Fibroblast of lung (primary cell): ENCODE results near the gene GFY. TPM values are rescaled to one million over a fixed set of nuclear protein-coding genes. Genes with fewer than 3 reads are reported as not detected.

Experiments used
- DNase-seq, 2 donors: peaks; one replicate each; pipeline versions ENCODE4 v3.0.0 to v3.0.0-alpha.2; 2010; ENCODE audit warnings: low read depth in 2 of 2
- H2AFZ ChIP-seq: 2 replicates; pipeline ENCODE4 v1.5.1; 2012; ENCODE audit warnings: low read length, control low read depth, inconsistent platforms
- H3K27ac ChIP-seq: 2 replicates; pipeline ENCODE4 v1.5.1; 2011; ENCODE audit warnings: low read length, control low read depth; ENCODE audit not compliant: insufficient read depth
- H3K27me3 ChIP-seq: 2 replicates; pipeline ENCODE4 v1.5.1; 2011; ENCODE audit warnings: mild to moderate bottlenecking, low read length; ENCODE audit not compliant: control insufficient read depth, insufficient read depth
- H3K36me3 ChIP-seq: 2 replicates; pipeline ENCODE4 v1.5.1; 2011; ENCODE audit warnings: low read length; ENCODE audit not compliant: control insufficient read depth, insufficient read depth
- H3K4me1 ChIP-seq: 2 replicates; pipeline ENCODE4 v1.5.1; 2011; ENCODE audit warnings: low read length; ENCODE audit not compliant: control insufficient read depth, insufficient read depth; ENCODE audit errors: extremely low read depth
- H3K4me2 ChIP-seq: 2 replicates; pipeline ENCODE4 v1.5.1; 2011; ENCODE audit warnings: low read length, control low read depth; ENCODE audit not compliant: insufficient read depth; ENCODE audit errors: extremely low read depth
- H3K4me3 ChIP-seq, 4 experiments: fragments of 200-600 bp in 1 of 4; sonication (generic) in 1 of 4; replicated peaks in 1 of 4; 2 replicates each; pipeline ENCODE4 v1.5.1; 2011 to 2016; ENCODE audit warnings: low read length in 4 of 4, low read depth in 3 of 4, mild to moderate bottlenecking in 3 of 4, control low read depth in 2 of 4, inconsistent platforms in 1 of 4, mixed read lengths in 1 of 4; ENCODE audit not compliant: insufficient read depth in 1 of 4; ENCODE audit errors: control extremely low read depth in 1 of 4
- H3K79me2 ChIP-seq: 2 replicates; pipeline ENCODE4 v1.5.1; 2012; ENCODE audit warnings: mild to moderate bottlenecking, low read length, inconsistent platforms; ENCODE audit not compliant: control insufficient read depth, insufficient read depth
- H3K9ac ChIP-seq: 2 replicates; pipeline ENCODE4 v1.5.1; 2011; ENCODE audit warnings: mild to moderate bottlenecking, low read length, control low read depth; ENCODE audit not compliant: insufficient read depth
- H3K9me3 ChIP-seq: 2 replicates; pipeline ENCODE4 v1.5.1; 2012; ENCODE audit warnings: low read depth, low read length; ENCODE audit not compliant: control insufficient read depth, insufficient read depth
- H4K20me1 ChIP-seq: 2 replicates; pipeline ENCODE4 v1.5.1; 2011; ENCODE audit warnings: low read length; ENCODE audit not compliant: control insufficient read depth, insufficient read depth; ENCODE audit errors: extremely low read depth
- CTCF ChIP-seq, 2 donors: IDR thresholded peaks in 1 of 2; conservative IDR thresholded peaks in 1 of 2; 1 replicate in 1 of 2; 2 replicates in 1 of 2; pipeline ENCODE4 v1.5.1; 2011 to 2012; ENCODE audit warnings: low read length in 2 of 2, control low read depth in 1 of 2, inconsistent platforms in 1 of 2, low read depth in 1 of 2, mild to moderate bottlenecking in 1 of 2
- EZH2 ChIP-seq: IDR thresholded peaks from 2 replicates; pipeline ENCODE4 v1.5.1; 2012; ENCODE audit warnings: low read length, control low read depth, mild to moderate bottlenecking; ENCODE audit errors: missing control alignments
- polyA plus RNA-seq, 2 donors: library from polyadenylated mRNA; depleted of rRNA in 1 of 2; stranded (reverse) in 1 of 2; unstranded in 1 of 2; fragments of >200 nt; gene quantifications; 2 replicates each; pipeline ENCODE4 v1.2.1, GENCODE V29; 2011 to 2012; ENCODE audit warnings: missing spikeins in 1 of 2
- total RNA-seq: library from RNA; depleted of rRNA; stranded (reverse); fragments of >200 nt; gene quantifications from 2 replicates; pipeline ENCODE4 v1.2.1, GENCODE V29; 2014

Gene GFY
- total and polyA plus RNA-seq, 2 donors (not counting 1 experiment from before 2014, with no cell fraction given): not detected

DNA sequence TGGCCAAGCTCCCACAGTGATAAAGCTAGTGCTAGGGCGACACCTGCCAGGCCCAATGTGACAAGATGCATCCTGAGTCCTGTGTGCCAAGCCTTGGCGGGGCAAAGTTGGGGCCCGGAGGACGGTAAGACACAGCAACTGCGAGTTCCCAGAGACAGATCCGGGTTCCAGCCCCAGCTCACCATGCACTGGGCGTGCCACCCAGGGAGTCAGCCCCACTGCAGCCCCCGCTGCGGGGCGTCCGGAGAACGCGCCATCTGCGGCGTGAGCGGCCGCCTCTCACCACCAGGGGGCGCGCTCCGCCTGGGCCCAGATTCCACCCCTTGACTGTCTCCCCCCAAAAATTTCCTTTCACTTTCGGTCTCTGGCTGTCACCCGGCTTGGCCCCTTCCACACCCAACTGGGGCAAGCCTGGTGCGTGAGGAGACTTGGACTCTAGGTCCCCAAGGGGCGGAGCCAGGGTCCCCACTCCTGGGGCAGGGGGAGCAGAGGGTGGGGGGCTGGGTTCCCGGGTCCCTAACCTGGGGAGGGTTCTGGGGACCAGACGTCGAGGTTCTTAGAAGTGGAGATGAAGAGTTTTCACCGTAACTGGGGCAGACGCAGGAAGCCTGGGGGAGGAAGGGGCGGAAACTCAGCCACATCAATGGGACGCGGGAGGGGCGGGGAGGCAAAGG is 48.8 kb downstream of the GFY start, which contains the start of gene FLT3LG:
Gene FLT3LG (plus strand): TSS at position 348 of the 674 bp plus-strand sequence. CDS start 425 bp downstream, outside the sequence.
- Histone ChIP-seq H3K27me3 (no peaks in the 10 kb centered on the region), H2AFZ (peak within 1 kb of the TSS; percentile 90), H3K79me2 (no peaks in the 10 kb centered on the region), H3K4me3 (peak within 1 kb of the TSS; percentile 62 to 76 (median 74)), H3K36me3 (no peaks in the 10 kb centered on the region), H3K9me3 (no peaks in the 10 kb centered on the region), H3K4me1 (no peaks in the 10 kb centered on the region), H4K20me1 (no peaks in the 10 kb centered on the region), H3K9ac (peak within 1 kb of the TSS; percentile 67), H3K4me2 (peak within 1 kb of the TSS; percentile 99), H3K27ac (peak within 1 kb of the TSS; percentile 57)
- peak; percentile 53 to 78 for DNase-seq
- no peak for TF ChIP-seq EZH2
- peak; percentile 78 to 91 for TF ChIP-seq CTCF (conservative IDR thresholded peaks at IDR 0.05 in 1 of 2, IDR thresholded peaks at IDR 0.05 in 1 of 2; ENCODE audit: low read depth in 1 of 2, low read length in 2 of 2)

DNA sequence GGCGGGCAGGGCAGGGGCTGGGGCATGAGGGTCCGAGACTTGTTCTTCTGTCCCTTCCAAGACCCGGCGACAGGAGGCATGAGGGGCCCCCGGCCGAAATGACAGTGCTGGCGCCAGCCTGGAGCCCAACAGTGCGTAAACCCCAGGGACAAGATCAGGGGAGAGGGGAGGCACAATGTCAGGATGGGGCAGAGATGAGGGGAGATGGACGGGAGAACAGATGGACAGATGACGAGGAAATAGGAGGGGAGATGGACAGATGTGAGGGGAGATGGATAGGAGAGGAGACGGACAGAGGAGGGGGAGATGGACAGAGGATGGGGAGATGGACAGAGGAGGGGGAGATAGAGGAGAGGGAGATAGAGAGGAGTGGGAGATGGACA is 49.3 kb downstream of the GFY start:
- peak overlapping the region; percentile 67 for H3K9ac ChIP-seq
- no peaks in the 10 kb centered on the region for H3K36me3 ChIP-seq
- H3K4me3 ChIP-seq: peak overlapping the region; percentile 62 to 76 (median 74)
- H3K4me1 ChIP-seq: no peaks in the 10 kb centered on the region
- H3K9me3 ChIP-seq: no peaks in the 10 kb centered on the region
- H4K20me1 ChIP-seq: no peaks in the 10 kb centered on the region
- peak overlapping the region; percentile 76 for H2AFZ ChIP-seq
- no peaks in the 10 kb centered on the region for H3K27me3 ChIP-seq
- H3K27ac ChIP-seq: peak overlapping the region; percentile 57
- TF ChIP-seq CTCF (conservative IDR thresholded peaks at IDR 0.05 in 1 of 2, IDR thresholded peaks at IDR 0.05 in 1 of 2; ENCODE audit: low read depth in 1 of 2, low read length in 2 of 2) (no peak), EZH2 (no peak)
- no peaks in the 10 kb centered on the region for H3K79me2 ChIP-seq
- H3K4me2 ChIP-seq: peak overlapping the region; percentile 99
- no peak for DNase-seq

DNA sequence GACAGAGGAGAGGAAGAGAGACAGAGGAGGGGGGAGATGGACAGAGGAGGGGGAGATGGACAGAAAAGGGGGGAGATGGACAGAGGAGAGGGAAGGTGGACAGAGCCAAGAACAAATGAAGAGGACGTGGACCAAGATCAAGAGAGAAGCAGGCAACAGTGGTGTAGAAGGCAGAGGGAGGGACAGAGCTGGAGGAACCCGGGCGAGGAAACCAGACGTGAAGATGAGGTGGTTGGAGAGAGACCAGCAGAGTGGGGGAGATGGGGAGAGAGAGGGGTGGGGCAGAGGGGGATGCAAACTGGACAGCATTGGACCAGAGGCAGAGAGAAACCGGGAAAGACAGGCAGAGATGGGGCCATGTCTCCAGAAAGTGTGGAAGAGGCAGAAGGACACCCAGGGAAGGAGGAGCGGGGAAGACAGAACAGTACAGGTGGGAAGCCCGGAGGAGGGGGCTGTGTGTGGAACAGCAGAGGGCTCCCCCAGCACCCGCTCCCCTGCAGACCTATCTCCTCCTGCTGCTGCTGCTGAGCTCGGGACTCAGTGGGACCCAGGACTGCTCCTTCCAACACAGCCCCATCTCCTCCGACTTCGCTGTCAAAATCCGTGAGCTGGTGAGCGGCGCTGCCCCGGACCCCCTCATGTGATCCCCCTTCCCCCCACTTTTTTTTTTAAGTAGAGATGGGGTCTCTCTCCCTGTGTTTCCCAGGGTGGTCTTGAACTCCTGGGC is 50.2 kb downstream of the GFY start:
- Histone ChIP-seq H2AFZ (peak overlapping the region; percentile 17), H3K4me1 (no peaks in the 10 kb centered on the region), H3K79me2 (no peaks in the 10 kb centered on the region), H3K4me2 (peak overlapping the region; percentile 99), H3K27me3 (no peaks in the 10 kb centered on the region), H3K36me3 (no peaks in the 10 kb centered on the region), H3K4me3 (peak overlapping the region in 3 of 4 experiments; percentile 74 to 76 (median 75)), H3K9me3 (no peaks in the 10 kb centered on the region), H4K20me1 (no peaks in the 10 kb centered on the region), H3K9ac (no peak overlapping the region), H3K27ac (no peak overlapping the region)
- no peak for TF ChIP-seq CTCF (conservative IDR thresholded peaks at IDR 0.05 in 1 of 2, IDR thresholded peaks at IDR 0.05 in 1 of 2; ENCODE audit: low read depth in 1 of 2, low read length in 2 of 2)
- no peak for TF ChIP-seq EZH2
- DNase-seq: no peak
